WERI-Rb-1 (cell line): ENCODE data around the gene ATG3.

Experiments
- DNase-seq: peaks from one replicate; pipeline ENCODE4 v3.0.0-alpha.2; 2020
- H3K27ac ChIP-seq: fragments of 250-450 bp; sonication (Bioruptor Pico); 2 replicates; pipeline ENCODE4 v1.5.1; 2020; ENCODE audit warnings: mild to moderate bottlenecking, moderate library complexity
- H3K27me3 ChIP-seq: fragments of 250-450 bp; sonication (Bioruptor Pico); 2 replicates; pipeline ENCODE4 v1.5.1; 2021; ENCODE audit warnings: mild to moderate bottlenecking, low read depth, moderate library complexity; ENCODE audit not compliant: insufficient read depth, severe bottlenecking
- H3K36me3 ChIP-seq: fragments of 250-450 bp; sonication (Bioruptor Pico); 2 replicates; pipeline ENCODE4 v1.5.1; 2020; ENCODE audit warnings: mild to moderate bottlenecking, moderate library complexity
- H3K4me3 ChIP-seq: 2 replicates; pipeline ENCODE4 v1.5.1; 2011; ENCODE audit warnings: low read depth, mild to moderate bottlenecking, control low read depth, low read length
- H3K9me3 ChIP-seq: fragments of 250-450 bp; sonication (Bioruptor Pico); 2 replicates; pipeline ENCODE4 v1.5.1; 2021; ENCODE audit warnings: mild to moderate bottlenecking, moderate library complexity; ENCODE audit not compliant: severe bottlenecking
- CTCF ChIP-seq: IDR thresholded peaks from 2 replicates; pipeline ENCODE4 v1.5.1; 2011; ENCODE audit warnings: low read depth, mild to moderate bottlenecking, control low read depth, inconsistent platforms, low read length

The ATG3 gene

GRCh38 chr3:112602217-112602838 lies 40.6 kb upstream of the ATG3 start:
- DNase-seq: no peak
- no peaks in the 10 kb centered on the region for H3K27me3 ChIP-seq
- H3K4me3 ChIP-seq: no peak overlapping the region
- H3K36me3 ChIP-seq: no peaks in the 10 kb centered on the region
- H3K9me3 ChIP-seq: no peaks in the 10 kb centered on the region
- TF ChIP-seq CTCF: no peak
- no peak overlapping the region for H3K27ac ChIP-seq

GRCh38 chr3:112598731-112599130 lies 37.0 kb upstream of the ATG3 start:
- no peaks in the 10 kb centered on the region for H3K36me3 ChIP-seq
- TF ChIP-seq CTCF: no peak
- H3K4me3 ChIP-seq: no peak overlapping the region
- DNase-seq: no peak
- H3K9me3 ChIP-seq: no peaks in the 10 kb centered on the region
- H3K27me3 ChIP-seq: no peaks in the 10 kb centered on the region
- no peak overlapping the region for H3K27ac ChIP-seq

- no peaks in the 10 kb centered on the region for H3K36me3 ChIP-seq
- no peak overlapping the region for H3K4me3 ChIP-seq
- H3K27me3 ChIP-seq: no peaks in the 10 kb centered on the region
- H3K27ac ChIP-seq: no peak overlapping the region
- no peaks in the 10 kb centered on the region for H3K9me3 ChIP-seq
- no peak for DNase-seq
- TF ChIP-seq CTCF: no peak
These were observed 36.2 kb upstream of the ATG3 start for GRCh38 chr3:112597945-112598344.

- no peak for TF ChIP-seq CTCF
- Histone ChIP-seq H3K36me3 (no peaks in the 10 kb centered on the region; the same call in 1 of the 2 replicates), H3K4me3 (no peak overlapping the region), H3K9me3 (no peaks in the 10 kb centered on the region), H3K27me3 (no peaks in the 10 kb centered on the region), H3K27ac (no peak overlapping the region)
- no peak for DNase-seq
These were observed 33.1 kb upstream of the ATG3 start for GRCh38 chr3:112594856-112595255.

- Histone ChIP-seq H3K9me3 (no peaks in the 10 kb centered on the region), H3K36me3 (no peaks in the 10 kb centered on the region; the same call in none of the 2 replicates), H3K4me3 (no peak overlapping the region), H3K27ac (no peak overlapping the region), H3K27me3 (no peaks in the 10 kb centered on the region)
- no peak for DNase-seq
- TF ChIP-seq CTCF: no peak
These were observed 31.5 kb upstream of the ATG3 start for GRCh38 chr3:112593258-112593657.

GRCh38 chr3:112587336-112587735 lies 25.6 kb upstream of the ATG3 start:
- no peaks in the 10 kb centered on the region for H3K9me3 ChIP-seq
- H3K36me3 ChIP-seq: peaks cover 20% of the 10 kb centered on the region
- no peak overlapping the region for H3K27ac ChIP-seq
- DNase-seq: no peak
- H3K4me3 ChIP-seq: no peak overlapping the region
- TF ChIP-seq CTCF: no peak
- no peaks in the 10 kb centered on the region for H3K27me3 ChIP-seq
